Fibroblast of villous mesenchyme (primary cell): ENCODE data around the gene IQCH. TPM values are rescaled to one million over a fixed set of nuclear protein-coding genes. Genes with fewer than 3 reads are reported as not detected.

Experiments used
- DNase-seq: peaks from one replicate; pipeline ENCODE4 v3.0.0-alpha.2; 2010; ENCODE audit warnings: low read depth
- H3K4me3 ChIP-seq: 2 replicates; pipeline ENCODE4 v1.5.1; 2011; ENCODE audit warnings: low read depth, mild to moderate bottlenecking, low read length
- CTCF ChIP-seq: IDR thresholded peaks from 2 replicates; pipeline ENCODE4 v1.5.1; 2012; ENCODE audit warnings: low read depth, mild to moderate bottlenecking, low read length; ENCODE audit not compliant: insufficient read depth
- total RNA-seq: library from RNA; depleted of rRNA; stranded (reverse); fragments of >200 nt; gene quantifications from 2 replicates; pipeline ENCODE4 v1.2.3, GENCODE V29; 2012

The IQCH gene
- total RNA-seq, 1 donor = 4.7 TPM

GRCh38 chr15:67521783-67522568, 267.4 kb downstream of the IQCH start:
- peak overlapping the region; percentile 78 for H3K4me3 ChIP-seq
- DNase-seq = peak; percentile 77
- TF ChIP-seq CTCF = no peak

GRCh38 chr15:67523330-67523729, 268.7 kb downstream of the IQCH start:
- TF ChIP-seq CTCF = no peak
- DNase-seq = no peak
- H3K4me3 ChIP-seq = no peak overlapping the region

GRCh38 chr15:67524235-67524634, 269.6 kb downstream of the IQCH start:
- no peak for DNase-seq
- no peak overlapping the region for H3K4me3 ChIP-seq
- no peak for TF ChIP-seq CTCF

GRCh38 chr15:67528513-67528912, 273.9 kb downstream of the IQCH start:
- no peak overlapping the region for H3K4me3 ChIP-seq
- no peak for DNase-seq
- no peak for TF ChIP-seq CTCF

GRCh38 chr15:67531379-67531914, 276.9 kb downstream of the IQCH start:
- no peak for TF ChIP-seq CTCF
- no peak overlapping the region for H3K4me3 ChIP-seq
- peak; percentile 26 for DNase-seq

GRCh38 chr15:67533873-67534272, 279.3 kb downstream of the IQCH start:
- no peak for TF ChIP-seq CTCF
- DNase-seq = no peak

More at GRCh38 chr15:67533873-67534272, 279.3 kb downstream of the IQCH start:
- no peak overlapping the region for H3K4me3 ChIP-seq
